Measurements from ENCODE around the gene UGT2B10. TPM values are rescaled to one million over a fixed set of nuclear protein-coding genes. Genes with fewer than 3 reads are reported as not detected.

UGT2B10 gene
- total RNA-seq, 2 donors from 2014 or later: not detected

GRCh38 chr4:68871809-68872642, 56.2 kb downstream of the UGT2B10 start:
- Histone ChIP-seq H3K4me1 (ENCODE audit: control insufficient read depth in 1 of 2, low read depth in 2 of 2) (no peaks in the 10 kb centered on the region), H3K4me3 (no peak overlapping the region), H3K27me3 (replicated peaks; ENCODE audit: insufficient read depth) (no peaks in the 10 kb centered on the region), H3K27ac (no peak overlapping the region), H3K9me3 (no peaks in the 10 kb centered on the region), H3K36me3 (no peaks in the 10 kb centered on the region)
- no peak for ATAC-seq (ENCODE audit: insufficient number of reproducible peaks, low FRiP score, low read depth)
- TF ChIP-seq CTCF (IDR thresholded peaks at IDR 0.05): no peak
- no peak for DNase-seq (ENCODE audit: low spot score)

- no peak for DNase-seq (ENCODE audit: low spot score)
- Histone ChIP-seq H3K4me1 (ENCODE audit: control insufficient read depth in 1 of 2, low read depth in 2 of 2) (no peaks in the 10 kb centered on the region), H3K36me3 (no peaks in the 10 kb centered on the region), H3K4me3 (no peak overlapping the region), H3K27ac (no peak overlapping the region), H3K9me3 (no peaks in the 10 kb centered on the region), H3K27me3 (replicated peaks; ENCODE audit: insufficient read depth) (no peaks in the 10 kb centered on the region)
- ATAC-seq (ENCODE audit: insufficient number of reproducible peaks, low FRiP score, low read depth): no peak
- no peak for TF ChIP-seq CTCF (IDR thresholded peaks at IDR 0.05)
These were observed 57.1 kb downstream of the UGT2B10 start for GRCh38 chr4:68872643-68873502.

- H3K27me3 ChIP-seq (replicated peaks; ENCODE audit: insufficient read depth): no peaks in the 10 kb centered on the region
- H3K9me3 ChIP-seq: no peaks in the 10 kb centered on the region
- DNase-seq (ENCODE audit: low spot score) (no peak), ATAC-seq (ENCODE audit: insufficient number of reproducible peaks, low FRiP score, low read depth) (no peak)
- TF ChIP-seq CTCF (IDR thresholded peaks at IDR 0.05): no peak
- H3K4me3 ChIP-seq: no peak overlapping the region
- H3K36me3 ChIP-seq: no peaks in the 10 kb centered on the region
- no peaks in the 10 kb centered on the region for H3K4me1 ChIP-seq (ENCODE audit: control insufficient read depth in 1 of 2, low read depth in 2 of 2)
- no peak overlapping the region for H3K27ac ChIP-seq
These were observed 58.7 kb downstream of the UGT2B10 start for GRCh38 chr4:68874507-68874906.

- no peaks in the 10 kb centered on the region for H3K36me3 ChIP-seq
- ATAC-seq (ENCODE audit: insufficient number of reproducible peaks, low FRiP score, low read depth): no peak
- H3K4me1 ChIP-seq (ENCODE audit: control insufficient read depth in 1 of 2, low read depth in 2 of 2): no peaks in the 10 kb centered on the region
- no peak for DNase-seq (ENCODE audit: low spot score)
- H3K27ac ChIP-seq: no peak overlapping the region
- no peak overlapping the region for H3K4me3 ChIP-seq
- no peaks in the 10 kb centered on the region for H3K27me3 ChIP-seq (replicated peaks; ENCODE audit: insufficient read depth)
- TF ChIP-seq CTCF (IDR thresholded peaks at IDR 0.05): no peak
- H3K9me3 ChIP-seq: no peaks in the 10 kb centered on the region
These were observed 61.8 kb downstream of the UGT2B10 start for GRCh38 chr4:68877555-68877954.

GRCh38 chr4:68878048-68878447, 62.3 kb downstream of the UGT2B10 start:
- Histone ChIP-seq H3K4me1 (ENCODE audit: control insufficient read depth in 1 of 2, low read depth in 2 of 2) (no peaks in the 10 kb centered on the region), H3K9me3 (no peaks in the 10 kb centered on the region), H3K4me3 (no peak overlapping the region), H3K27me3 (replicated peaks; ENCODE audit: insufficient read depth) (no peaks in the 10 kb centered on the region), H3K27ac (no peak overlapping the region), H3K36me3 (no peaks in the 10 kb centered on the region)
- DNase-seq (ENCODE audit: low spot score): no peak
- no peak for TF ChIP-seq CTCF (IDR thresholded peaks at IDR 0.05)
- ATAC-seq (ENCODE audit: insufficient number of reproducible peaks, low FRiP score, low read depth): no peak

Measured in thoracic aorta (tissue), 2 donors.